ENCODE data around the gene GUCY1A2.

DNA sequence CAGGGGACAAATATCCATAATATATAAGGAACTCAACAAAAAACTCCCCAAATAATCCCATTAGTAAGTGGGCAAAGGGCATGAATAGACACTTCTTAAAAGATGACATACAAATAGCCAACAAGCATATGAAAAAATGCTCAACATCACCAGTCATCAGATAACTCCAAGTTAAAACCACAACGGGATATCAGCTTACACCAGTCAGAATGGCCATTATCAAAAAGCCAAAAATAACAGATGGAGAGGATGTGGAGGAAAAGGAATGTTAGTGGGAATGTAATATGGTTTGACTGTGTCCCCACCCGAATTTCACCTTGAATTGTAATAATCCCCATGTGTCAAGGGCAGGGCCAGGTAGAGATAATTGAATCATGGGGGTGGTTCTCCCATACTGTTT, 350.1 kb downstream of the GUCY1A2 start:
- TF ChIP-seq POLR2A (IDR thresholded peaks at IDR 0.05; ENCODE audit: extremely low read depth, insufficient read length) (no peak), CTCF (IDR thresholded peaks at IDR 0.05; ENCODE audit: low read depth, low read length) (no peak), MYC (IDR thresholded peaks at IDR 0.05; ENCODE audit: low read depth, low read length) (no peak)
- TF ChIP-seq, protein P1, sequence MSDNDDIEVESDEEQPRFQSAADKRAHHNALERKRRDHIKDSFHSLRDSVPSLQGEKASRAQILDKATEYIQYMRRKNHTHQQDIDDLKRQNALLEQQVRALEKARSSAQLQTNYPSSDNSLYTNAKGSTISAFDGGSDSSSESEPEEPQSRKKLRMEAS (IDR thresholded peaks at IDR 0.05; ENCODE audit: low read depth, low read length): no peak
